Upper lobe of left lung (tissue), 6 donors: ENCODE data around the gene SFMBT2. TPM values are rescaled to one million over a fixed set of nuclear protein-coding genes. Genes with fewer than 3 reads are reported as not detected.
A peak's percentile ranks its signal among the peaks of the same experiment; 100 is the strongest.

ENCODE experiments used
- ATAC-seq, 2 donors: fragments of 200-7000 bp; cut with Tn5 transposase; one replicate each; pipeline ENCODE4 v1.9.1; 2022; ENCODE audit warnings: mild to moderate bottlenecking in 2 of 2, moderate library complexity in 2 of 2; ENCODE audit not compliant: low FRiP score in 2 of 2
- DNase-seq, 2 donors: peaks; one replicate each; pipeline ENCODE4 v3.0.0-alpha.2; 2019 to 2020
- H3K27ac ChIP-seq, 4 donors: fragments of 200-600 bp; sonication (generic); one replicate each; pipeline ENCODE4 v1.5.1; 2016 to 2019
- H3K27me3 ChIP-seq, 4 donors: fragments of 200-600 bp; sonication (generic); one replicate each; pipeline ENCODE4 v1.5.1; 2017 to 2019
- H3K36me3 ChIP-seq, 4 donors: fragments of 200-600 bp; sonication (generic); one replicate each; pipeline ENCODE4 v1.5.1; 2016 to 2019
- H3K4me1 ChIP-seq, 4 donors: fragments of 200-600 bp; sonication (generic); one replicate each; pipeline ENCODE4 v1.5.1; 2018 to 2019
- H3K4me3 ChIP-seq, 4 donors: fragments of 200-600 bp; sonication (generic); one replicate each; pipeline ENCODE4 v1.5.1; 2017 to 2019; ENCODE audit warnings: mild to moderate bottlenecking in 2 of 4, moderate library complexity in 1 of 4
- H3K9me3 ChIP-seq, 4 donors: fragments of 200-600 bp; sonication (generic); one replicate each; pipeline ENCODE4 v1.5.1; 2018 to 2019
- EP300 ChIP-seq, 4 donors: sonication (generic); formaldehyde crosslinking; IDR thresholded peaks; one replicate each; pipeline ENCODE4 v1.5.1; 2017; ENCODE audit warnings: antibody characterized with exemption in 4 of 4, control low read depth in 2 of 4
- POLR2A ChIP-seq, 4 donors: fragments of 450-650 bp; IDR thresholded peaks; one replicate each; pipeline ENCODE4 v1.5.1; 2016 to 2017; ENCODE audit warnings: antibody characterized with exemption in 4 of 4, mild to moderate bottlenecking in 2 of 4
- POLR2AphosphoS5 ChIP-seq, 2 donors: sonication (generic); formaldehyde crosslinking; IDR thresholded peaks; one replicate each; pipeline ENCODE4 v1.5.1; 2017; ENCODE audit warnings: antibody characterized with exemption in 2 of 2
- WGBS, 2 donors: methylation state at CpG; one replicate each; pipeline ENCODE4 v1.1.5; 2017 to 2018; 5-methylcytosine and 5-hydroxymethylcytosine counted together
- total RNA-seq, 6 donors: library from RNA; depleted of rRNA in 4 of 6; stranded (reverse); fragments of >200 nt in 4 of 6; gene quantifications; one replicate each; pipeline versions ENCODE4 v1.1.0 to v1.2.1, GENCODE V29; 2016 to 2021
- TF ChIP-seq, protein P1 (sequence below), 6 experiments: fragments of 450-650 bp in 4 of 6; fragments of 200-600 bp in 2 of 6; sonication (generic) in 2 of 6; IDR thresholded peaks; one replicate each; pipeline ENCODE4 v1.5.1; 2016 to 2019; ENCODE audit warnings: antibody characterized with exemption in 6 of 6
- donor health status: DM: no; HTN: no; CAD: no; lungs with moderate emphysema.
- donor health status: DM: no; HTN: yes; CAD: no; lungs with severe emphysema.

Gene SFMBT2
- total RNA-seq, 6 donors from 2014 or later = 6.2 to 14.6 (median 10.2) TPM

- Histone ChIP-seq H3K27ac (no peak overlapping the region), H3K4me3 (no peak overlapping the region), H3K36me3 (no peaks in the 10 kb centered on the region), H3K4me1 (no peaks in the 10 kb centered on the region), H3K27me3 (no peaks in the 10 kb centered on the region), H3K9me3 (peaks cover 0 to 4% (median 0%) of the 10 kb centered on the region in 4 donors)
- TF ChIP-seq EP300 (IDR thresholded peaks at IDR 0.05) (no peak), POLR2A (IDR thresholded peaks at IDR 0.05) (no peak), POLR2AphosphoS5 (IDR thresholded peaks at IDR 0.05) (no peak)
- TF ChIP-seq, protein P1, sequence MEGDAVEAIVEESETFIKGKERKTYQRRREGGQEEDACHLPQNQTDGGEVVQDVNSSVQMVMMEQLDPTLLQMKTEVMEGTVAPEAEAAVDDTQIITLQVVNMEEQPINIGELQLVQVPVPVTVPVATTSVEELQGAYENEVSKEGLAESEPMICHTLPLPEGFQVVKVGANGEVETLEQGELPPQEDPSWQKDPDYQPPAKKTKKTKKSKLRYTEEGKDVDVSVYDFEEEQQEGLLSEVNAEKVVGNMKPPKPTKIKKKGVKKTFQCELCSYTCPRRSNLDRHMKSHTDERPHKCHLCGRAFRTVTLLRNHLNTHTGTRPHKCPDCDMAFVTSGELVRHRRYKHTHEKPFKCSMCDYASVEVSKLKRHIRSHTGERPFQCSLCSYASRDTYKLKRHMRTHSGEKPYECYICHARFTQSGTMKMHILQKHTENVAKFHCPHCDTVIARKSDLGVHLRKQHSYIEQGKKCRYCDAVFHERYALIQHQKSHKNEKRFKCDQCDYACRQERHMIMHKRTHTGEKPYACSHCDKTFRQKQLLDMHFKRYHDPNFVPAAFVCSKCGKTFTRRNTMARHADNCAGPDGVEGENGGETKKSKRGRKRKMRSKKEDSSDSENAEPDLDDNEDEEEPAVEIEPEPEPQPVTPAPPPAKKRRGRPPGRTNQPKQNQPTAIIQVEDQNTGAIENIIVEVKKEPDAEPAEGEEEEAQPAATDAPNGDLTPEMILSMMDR (IDR thresholded peaks at IDR 0.05) = no peak
- 86 to 88% methylated on average over 3 to 6 of the region's 6 CpGs for WGBS, 2 donors
- DNase-seq (no peak), ATAC-seq (no peak)
These were observed 276.9 kb downstream of the SFMBT2 start for GRCh38 chr10:7133958-7134357.

DNA sequence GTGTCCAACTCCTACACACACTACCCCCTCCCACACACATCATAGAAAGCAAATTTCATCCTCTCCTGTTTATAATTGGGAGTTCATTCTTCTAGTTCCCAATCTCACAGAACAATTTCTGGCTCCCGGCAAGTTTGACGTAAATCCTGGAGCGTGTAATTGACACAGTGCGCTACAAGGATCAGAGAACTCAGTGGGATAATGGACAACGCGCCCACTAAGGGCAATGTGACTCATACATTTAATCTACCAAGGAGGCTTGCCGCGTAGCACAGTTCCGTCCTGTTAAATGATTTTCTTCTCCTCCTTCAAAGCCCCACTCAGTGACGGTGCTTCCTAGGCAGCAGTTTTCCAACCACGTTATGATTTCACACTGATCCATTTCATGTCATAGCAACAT is 277.6 kb downstream of the SFMBT2 start:
- Histone ChIP-seq H3K27me3 (no peaks in the 10 kb centered on the region), H3K4me1 (no peaks in the 10 kb centered on the region), H3K9me3 (peaks cover 0 to 4% (median 0%) of the 10 kb centered on the region in 4 donors), H3K36me3 (no peaks in the 10 kb centered on the region), H3K4me3 (no peak overlapping the region), H3K27ac (no peak overlapping the region)
- TF ChIP-seq POLR2A (IDR thresholded peaks at IDR 0.05) (no peak), EP300 (IDR thresholded peaks at IDR 0.05) (no peak), POLR2AphosphoS5 (IDR thresholded peaks at IDR 0.05) (no peak)
- TF ChIP-seq, protein P1 (IDR thresholded peaks at IDR 0.05) = no peak
- no peak for ATAC-seq
- WGBS, 2 donors = 93 to 94% methylated on average over 11 of the region's 11 CpGs
- no peak for DNase-seq

- no peak overlapping the region for H3K27ac ChIP-seq
- no peak for DNase-seq
- no peak for TF ChIP-seq POLR2A (IDR thresholded peaks at IDR 0.05)
- TF ChIP-seq EP300 (IDR thresholded peaks at IDR 0.05) = no peak
- no peak for TF ChIP-seq POLR2AphosphoS5 (IDR thresholded peaks at IDR 0.05)
- no peaks in the 10 kb centered on the region for H3K27me3 ChIP-seq
- H3K4me3 ChIP-seq = no peak overlapping the region
- no peaks in the 10 kb centered on the region for H3K36me3 ChIP-seq
- peaks cover 0 to 4% (median 0%) of the 10 kb centered on the region in 4 donors for H3K9me3 ChIP-seq
- WGBS, 2 donors = 93 to 95% methylated on average over 5 to 11 of the region's 11 CpGs
- no peaks in the 10 kb centered on the region for H3K4me1 ChIP-seq
- ATAC-seq = peak in 1 of 2 donors; percentile 43
These were observed 280.5 kb downstream of the SFMBT2 start for GRCh38 chr10:7130191-7130911.

- TF ChIP-seq EP300 (IDR thresholded peaks at IDR 0.05) (no peak), POLR2AphosphoS5 (IDR thresholded peaks at IDR 0.05) (no peak), POLR2A (IDR thresholded peaks at IDR 0.05) (no peak)
- TF ChIP-seq, protein P1 (IDR thresholded peaks at IDR 0.05) = no peak
- ATAC-seq (no peak), DNase-seq (no peak)
- Histone ChIP-seq H3K4me1 (no peaks in the 10 kb centered on the region), H3K27ac (no peak overlapping the region), H3K27me3 (no peaks in the 10 kb centered on the region), H3K36me3 (no peaks in the 10 kb centered on the region), H3K9me3 (no peaks in the 10 kb centered on the region), H3K4me3 (no peak overlapping the region)
- WGBS, 2 donors = 55 to 60% methylated on average over 6 of the region's 6 CpGs
These were observed 287.1 kb downstream of the SFMBT2 start for GRCh38 chr10:7123774-7124173.

- Histone ChIP-seq H3K9me3 (no peaks in the 10 kb centered on the region), H3K4me3 (no peak overlapping the region), H3K4me1 (no peaks in the 10 kb centered on the region), H3K36me3 (no peaks in the 10 kb centered on the region), H3K27ac (no peak overlapping the region), H3K27me3 (no peaks in the 10 kb centered on the region)
- ATAC-seq (no peak), DNase-seq (no peak)
- TF ChIP-seq EP300 (IDR thresholded peaks at IDR 0.05) = no peak
- TF ChIP-seq, protein P1 (IDR thresholded peaks at IDR 0.05) = no peak
- TF ChIP-seq POLR2A (IDR thresholded peaks at IDR 0.05) = no peak
- TF ChIP-seq POLR2AphosphoS5 (IDR thresholded peaks at IDR 0.05) = no peak
- WGBS, 2 donors = 95 to 96% methylated on average over 3 of the region's 3 CpGs
These were observed 288.3 kb downstream of the SFMBT2 start for GRCh38 chr10:7122561-7122960.
